ENCODE data around the gene ADAM22. TPM values are rescaled to one million over a fixed set of nuclear protein-coding genes. Genes with fewer than 3 reads are reported as not detected.

ADAM22 gene
- polyA plus RNA-seq, 1 of the 3 experiments (the other 2 are of a cell fraction), result 3.0 TPM

- Histone ChIP-seq H3K27me3 (ENCODE audit: insufficient read depth) (no peaks in the 10 kb centered on the region), H3K79me2 (ENCODE audit: insufficient read depth) (no peaks in the 10 kb centered on the region), H3K4me3 (ENCODE audit: low read depth in 2 of 2, low read length in 1 of 2) (no peak overlapping the region; a peak in 1 of 4 replicates), H3K4me2 (no peak overlapping the region), H3K36me3 (replicated peaks in 1 of 2; ENCODE audit: control insufficient read depth in 1 of 2, insufficient read depth in 2 of 2, low read length in 1 of 2) (no peaks in the 10 kb centered on the region), H2AFZ (ENCODE audit: low read depth) (no peak overlapping the region), H3K9ac (no peak overlapping the region), H4K20me1 (ENCODE audit: insufficient read depth) (no peaks in the 10 kb centered on the region), H3K27ac (ENCODE audit: low read depth in 2 of 2, low read length in 1 of 2) (peak overlapping the region in 1 of 2 experiments; percentile 95; a peak in 2 of 4 replicates), H3K9me2 (no peaks in the 10 kb centered on the region), H3F3A (replicated peaks; ENCODE audit: insufficient read depth) (no peaks in the 10 kb centered on the region), H3K9me3 (no peaks in the 10 kb centered on the region), H3K4me1 (ENCODE audit: control insufficient read depth in 1 of 2, insufficient read depth in 2 of 2, low read depth in 1 of 2, low read length in 1 of 2) (peaks cover 0 to 35% of the 10 kb centered on the region in 2 experiments; a peak in 2 of 4 replicates)
- no peak for DNase-seq
- 71% methylated on average over 7 of the region's 7 CpGs for WGBS (ENCODE audit: low lambda C conversion rate)
- ChIA-PET POLR2A (interaction anchor here (1.2 to 1.6 kb wide), 2 partner anchors 19 to 99 kb away, joined by 4 read pairs; no protein-coding TSS in a partner anchor), CTCF (interaction anchor here (0.7 to 1.5 kb wide), 3 partner anchors 32 to 132 kb away, joined by 3 to 6 read pairs (median 3); no protein-coding TSS in a partner anchor)
- TF ChIP-seq RAD21 (IDR thresholded peaks at IDR 0.05; ENCODE audit: low read length) (no peak), RXRA (IDR thresholded peaks at IDR 0.05; ENCODE audit: borderline replicate concordance, low read depth) (no peak), TEAD4 (IDR thresholded peaks at IDR 0.05; ENCODE audit: borderline replicate concordance, insufficient read depth) (no peak)
Observed at GRCh38 chr7:88034083-88034695, 100.1 kb downstream of the ADAM22 start.

- H3K27me3 ChIP-seq (ENCODE audit: insufficient read depth), result no peaks in the 10 kb centered on the region
- H3K27ac ChIP-seq (ENCODE audit: low read depth in 2 of 2, low read length in 1 of 2), result peak overlapping the region in 1 of 2 experiments; percentile 95; a peak in 3 of 4 replicates
- no peak overlapping the region for H2AFZ ChIP-seq (ENCODE audit: low read depth)
- TF ChIP-seq ELF1 (IDR thresholded peaks at IDR 0.05), result no peak
- peak; percentile 31; the same call in 1 of the 2 replicates for TF ChIP-seq TEAD4 (IDR thresholded peaks at IDR 0.05; ENCODE audit: borderline replicate concordance, insufficient read depth)
- peak; percentile 24; the same call in 1 of the 2 replicates for TF ChIP-seq TCF12 (IDR thresholded peaks at IDR 0.05)
- peak; percentile 39 for DNase-seq
- ChIA-PET POLR2A (interaction anchor here (1.5 kb wide), 1 partner anchor 103 kb away, joined by 3 read pairs; the partner anchor contains the start of gene ADAM22), CTCF (no interaction called here)
- H3K9me3 ChIP-seq, result no peaks in the 10 kb centered on the region
- H3K9ac ChIP-seq, result no peak overlapping the region
- no peaks in the 10 kb centered on the region for H3K79me2 ChIP-seq (ENCODE audit: insufficient read depth)
- H3K36me3 ChIP-seq (replicated peaks in 1 of 2; ENCODE audit: control insufficient read depth in 1 of 2, insufficient read depth in 2 of 2, low read length in 1 of 2), result no peaks in the 10 kb centered on the region
- no peak overlapping the region for H3K4me2 ChIP-seq
- no peaks in the 10 kb centered on the region for H3K9me2 ChIP-seq
- peaks cover 0 to 50% of the 10 kb centered on the region in 2 experiments; a peak in 2 of 4 replicates for H3K4me1 ChIP-seq (ENCODE audit: control insufficient read depth in 1 of 2, insufficient read depth in 2 of 2, low read depth in 1 of 2, low read length in 1 of 2)
- H4K20me1 ChIP-seq (ENCODE audit: insufficient read depth), result no peaks in the 10 kb centered on the region
- no peaks in the 10 kb centered on the region for H3F3A ChIP-seq (replicated peaks; ENCODE audit: insufficient read depth)
- H3K4me3 ChIP-seq (ENCODE audit: low read depth in 2 of 2, low read length in 1 of 2), result no peak overlapping the region
- WGBS (ENCODE audit: low lambda C conversion rate), result 39% methylated on average over 3 of the region's 3 CpGs
Observed at GRCh38 chr7:88037050-88037449, 103.0 kb downstream of the ADAM22 start.

GRCh38 chr7:88040694-88041093, 106.6 kb downstream of the ADAM22 start:
- no peaks in the 10 kb centered on the region for H3K79me2 ChIP-seq (ENCODE audit: insufficient read depth)
- H3K27me3 ChIP-seq (ENCODE audit: insufficient read depth), result no peaks in the 10 kb centered on the region
- no peak overlapping the region for H3K9ac ChIP-seq
- no peak overlapping the region for H3K4me2 ChIP-seq
- CTCF ChIA-PET, result interaction anchor here (0.6 to 2.1 kb wide), 4 partner anchors 17 to 103 kb away, joined by 3 to 7 read pairs (median 3); no protein-coding TSS in a partner anchor
- H4K20me1 ChIP-seq (ENCODE audit: insufficient read depth), result no peaks in the 10 kb centered on the region
- 19% methylated on average over 1 of the region's 1 CpG for WGBS (ENCODE audit: low lambda C conversion rate)
- 0 out of 2 replicates have a peak overlapping the region, but pooled peaks have one; percentile 45 for H2AFZ ChIP-seq (ENCODE audit: low read depth)
- H3K9me2 ChIP-seq, result no peaks in the 10 kb centered on the region
- peaks cover 0 to 52% of the 10 kb centered on the region in 2 experiments; a peak in 2 of 4 replicates for H3K4me1 ChIP-seq (ENCODE audit: control insufficient read depth in 1 of 2, insufficient read depth in 2 of 2, low read depth in 1 of 2, low read length in 1 of 2)
- H3K36me3 ChIP-seq (replicated peaks in 1 of 2; ENCODE audit: control insufficient read depth in 1 of 2, insufficient read depth in 2 of 2, low read length in 1 of 2), result no peaks in the 10 kb centered on the region
- H3F3A ChIP-seq (replicated peaks; ENCODE audit: insufficient read depth), result no peaks in the 10 kb centered on the region
- no peak overlapping the region for H3K4me3 ChIP-seq (ENCODE audit: low read depth in 2 of 2, low read length in 1 of 2)
- H3K27ac ChIP-seq (ENCODE audit: low read depth in 2 of 2, low read length in 1 of 2), result peak overlapping the region in 1 of 2 experiments; percentile 61; a peak in 2 of 4 replicates
- POLR2A ChIA-PET, result no interaction called here
- DNase-seq, result peak; percentile 10
- no peaks in the 10 kb centered on the region for H3K9me3 ChIP-seq
- TF ChIP-seq MAX (IDR thresholded peaks at IDR 0.05; ENCODE audit: low read depth) (no peak), NFIC (IDR thresholded peaks at IDR 0.05; ENCODE audit: borderline replicate concordance) (peak; percentile 83), REST (IDR thresholded peaks at IDR 0.05; ENCODE audit: low read depth, low read length) (no peak), MXI1 (IDR thresholded peaks at IDR 0.05; ENCODE audit: low read depth, low read length) (no peak), SIN3A (IDR thresholded peaks at IDR 0.05; ENCODE audit: borderline replicate concordance, low read depth, low read length) (no peak), ZBTB33 (IDR thresholded peaks at IDR 0.05; ENCODE audit: borderline replicate concordance, low read depth) (no peak), EZH2phosphoT487 (IDR thresholded peaks at IDR 0.05; ENCODE audit: borderline replicate concordance, low read depth) (no peak), USF1 (IDR thresholded peaks at IDR 0.05; ENCODE audit: borderline replicate concordance, low read depth) (no peak), RAD21 (IDR thresholded peaks at IDR 0.05; ENCODE audit: low read length) (peak; percentile 43)

Measured in SK-N-SH (cell line).